Neural cell (in vitro differentiated cells): ENCODE results near the gene MGAM2.

Experiments used
- EP300 ChIP-seq: fragments of 450-650 bp; conservative IDR thresholded peaks from 2 replicates; pipeline ENCODE4 v1.6.1; 2014; ENCODE audit warnings: antibody characterized with exemption, mild to moderate bottlenecking, moderate library complexity; ENCODE audit not compliant: poor library complexity, severe bottlenecking
- MXI1 ChIP-seq: fragments of 450-650 bp; conservative IDR thresholded peaks from 2 replicates; pipeline ENCODE4 v1.6.1; 2014; ENCODE audit warnings: antibody characterized with exemption, mild to moderate bottlenecking; ENCODE audit not compliant: poor library complexity, severe bottlenecking
- POLR2AphosphoS5 ChIP-seq: IDR thresholded peaks from 2 replicates; pipeline ENCODE4 v1.6.1; 2012
- RAD21 ChIP-seq: fragments of 450-650 bp; conservative IDR thresholded peaks from 2 replicates; pipeline ENCODE4 v1.6.1; 2014; ENCODE audit warnings: antibody characterized with exemption, mild to moderate bottlenecking, moderate library complexity
- SMC3 ChIP-seq: fragments of 450-650 bp; conservative IDR thresholded peaks from 2 replicates; pipeline ENCODE4 v1.6.1; 2014; ENCODE audit warnings: antibody characterized with exemption, mild to moderate bottlenecking, moderate library complexity; ENCODE audit not compliant: poor library complexity
- TAF1 ChIP-seq: IDR thresholded peaks from 2 replicates; pipeline ENCODE4 v1.6.1; 2012; ENCODE audit warnings: low read depth
- TF ChIP-seq, protein P1 (sequence below): fragments of 450-650 bp; IDR thresholded peaks from 2 replicates; pipeline ENCODE4 v1.5.1; 2014; ENCODE audit warnings: antibody characterized with exemption, mild to moderate bottlenecking, moderate library complexity; ENCODE audit not compliant: poor library complexity, severe bottlenecking

GRCh38 chr7:142110098-142110497, 1.4 kb upstream of the MGAM2 start:
- TF ChIP-seq, protein P1, sequence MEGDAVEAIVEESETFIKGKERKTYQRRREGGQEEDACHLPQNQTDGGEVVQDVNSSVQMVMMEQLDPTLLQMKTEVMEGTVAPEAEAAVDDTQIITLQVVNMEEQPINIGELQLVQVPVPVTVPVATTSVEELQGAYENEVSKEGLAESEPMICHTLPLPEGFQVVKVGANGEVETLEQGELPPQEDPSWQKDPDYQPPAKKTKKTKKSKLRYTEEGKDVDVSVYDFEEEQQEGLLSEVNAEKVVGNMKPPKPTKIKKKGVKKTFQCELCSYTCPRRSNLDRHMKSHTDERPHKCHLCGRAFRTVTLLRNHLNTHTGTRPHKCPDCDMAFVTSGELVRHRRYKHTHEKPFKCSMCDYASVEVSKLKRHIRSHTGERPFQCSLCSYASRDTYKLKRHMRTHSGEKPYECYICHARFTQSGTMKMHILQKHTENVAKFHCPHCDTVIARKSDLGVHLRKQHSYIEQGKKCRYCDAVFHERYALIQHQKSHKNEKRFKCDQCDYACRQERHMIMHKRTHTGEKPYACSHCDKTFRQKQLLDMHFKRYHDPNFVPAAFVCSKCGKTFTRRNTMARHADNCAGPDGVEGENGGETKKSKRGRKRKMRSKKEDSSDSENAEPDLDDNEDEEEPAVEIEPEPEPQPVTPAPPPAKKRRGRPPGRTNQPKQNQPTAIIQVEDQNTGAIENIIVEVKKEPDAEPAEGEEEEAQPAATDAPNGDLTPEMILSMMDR, result no peak
- TF ChIP-seq EP300 (no peak), MXI1 (no peak), POLR2AphosphoS5 (no peak), RAD21 (no peak), SMC3 (no peak), TAF1 (no peak)
